Measurements from ENCODE around the gene ADCY3. TPM values are rescaled to one million over a fixed set of nuclear protein-coding genes. Genes with fewer than 3 reads are reported as not detected.

The ADCY3 gene
- total RNA-seq (100 to 1,000 TPM in 1 of 5 donors, 10 to 100 TPM in 4; 11.6 to 339 (median 32.2) TPM), polyA plus RNA-seq (10 to 100 TPM in 2 of 3 donors, 1 to 10 TPM in 1; 5.2 to 21.7 (median 11.8) TPM)
- long read RNA-seq, donor 1, result 0 reads
- long read RNA-seq, donor 2, result 0 reads
- long read RNA-seq, donor 3, result 0 reads
- long read RNA-seq, donor 4, result 0 reads
- long read RNA-seq, donor 5, result 0 reads
- long read RNA-seq, donor 6, result 0 reads
- long read RNA-seq, donor 7, full-length matches to known transcripts, result 1 of 1 reads
- long read RNA-seq, donor 7, partial matches to known transcripts, result 0 of 1 reads
- long read RNA-seq, donor 7, other reads (novel, unspliced or antisense), result 0 of 1 reads
- long read RNA-seq, donor 8, result 0 reads
- long read RNA-seq, donor 9, result 0 reads
- long read RNA-seq, donor 10, result 0 reads

GRCh38 chr2:24920098-24920808 is at the start of gene ADCY3:
ADCY3 (minus strand) TSS chr2:24920237; CDS start chr2:24918987, 1,250 bp downstream.
- Histone ChIP-seq H3K36me3 (peaks cover 0 to 6% (median 1%) of the 10 kb centered on the region in 4 donors), H3K4me3 (peak within 1 kb of the TSS; percentile 64 to 90 (median 72)), H3K27ac (peak within 1 kb of the TSS; percentile 52 to 84 (median 73)), H3K27me3 (no peaks in the 10 kb centered on the region), H3K4me1 (peaks cover 8 to 47% (median 30%) of the 10 kb centered on the region in 4 donors), H3K9me3 (no peaks in the 10 kb centered on the region)
- TF ChIP-seq CTCF (IDR thresholded peaks at IDR 0.05) (no peak), EP300 (IDR thresholded peaks at IDR 0.05) (no peak)
- intact Hi-C loops (cut with DNase I; ENCODE audit: low total_unique reads), result no loop called here
- peak; percentile 52 to 82 for DNase-seq
- WGBS, 5 donors, result 0 to 2% (median 1%) methylated on average over 14 to 103 of the region's 103 CpGs

- Histone ChIP-seq H3K4me1 (peaks cover 0 to 21% (median 16%) of the 10 kb centered on the region in 4 donors), H3K36me3 (peaks cover 6 to 26% (median 25%) of the 10 kb centered on the region in 4 donors), H3K4me3 (no peak overlapping the region), H3K27me3 (no peaks in the 10 kb centered on the region), H3K9me3 (no peaks in the 10 kb centered on the region), H3K27ac (no peak overlapping the region)
- DNase-seq, result no peak
- TF ChIP-seq POLR2A (IDR thresholded peaks at IDR 0.05) (no peak), EP300 (IDR thresholded peaks at IDR 0.05) (no peak), CTCF (IDR thresholded peaks at IDR 0.05) (no peak)
- intact Hi-C loops (cut with DNase I; ENCODE audit: low total_unique reads), result no loop called here
- 68 to 85% (median 79%) methylated on average over 1 of the region's 1 CpG for WGBS, 5 donors
These were observed 49.7 kb upstream of the ADCY3 start for GRCh38 chr2:24969784-24970183.

- H3K9me3 ChIP-seq, result no peaks in the 10 kb centered on the region
- no peak for TF ChIP-seq CTCF (IDR thresholded peaks at IDR 0.05)
- 90 to 100% (median 98%) methylated on average over 1 of the region's 1 CpG for WGBS, 5 donors
- H3K36me3 ChIP-seq, result peaks cover 14 to 99% (median 94%) of the 10 kb centered on the region in 4 donors
- no peak overlapping the region for H3K27ac ChIP-seq
- no peaks in the 10 kb centered on the region for H3K27me3 ChIP-seq
- H3K4me1 ChIP-seq, result no peaks in the 10 kb centered on the region
- no peak overlapping the region for H3K4me3 ChIP-seq
- intact Hi-C loops (cut with DNase I; ENCODE audit: low total_unique reads), result no loop called here
- no peak for DNase-seq
These were observed 41.9 kb upstream of the ADCY3 start for GRCh38 chr2:24961903-24962302.

- intact Hi-C loops (cut with DNase I; ENCODE audit: low total_unique reads), result no loop called here
- Histone ChIP-seq H3K27ac (no peak overlapping the region), H3K9me3 (peaks cover 0 to 10% (median 6%) of the 10 kb centered on the region in 4 donors), H3K4me3 (no peak overlapping the region), H3K27me3 (no peaks in the 10 kb centered on the region), H3K36me3 (peaks cover 27 to 99% (median 95%) of the 10 kb centered on the region in 4 donors), H3K4me1 (no peaks in the 10 kb centered on the region)
- no peak for TF ChIP-seq POLR2AphosphoS5 (IDR thresholded peaks at IDR 0.05)
- no peak for TF ChIP-seq CTCF (IDR thresholded peaks at IDR 0.05)
- no peak for TF ChIP-seq EP300 (IDR thresholded peaks at IDR 0.05)
- no peak for TF ChIP-seq POLR2A (IDR thresholded peaks at IDR 0.05)
- no peak for DNase-seq
These were observed 39.7 kb upstream of the ADCY3 start for GRCh38 chr2:24959761-24960160.
